GM19467 (cell line): ENCODE results near the gene PTPRN2.

Experiments used
- ATAC-seq: cut with Tn5 transposase; IDR thresholded peaks from one replicate; pipeline ENCODE4 v1.9.1; 2021; ENCODE audit warnings: mild to moderate bottlenecking, moderate library complexity; ENCODE audit not compliant: unreplicated experiment

Gene PTPRN2

DNA sequence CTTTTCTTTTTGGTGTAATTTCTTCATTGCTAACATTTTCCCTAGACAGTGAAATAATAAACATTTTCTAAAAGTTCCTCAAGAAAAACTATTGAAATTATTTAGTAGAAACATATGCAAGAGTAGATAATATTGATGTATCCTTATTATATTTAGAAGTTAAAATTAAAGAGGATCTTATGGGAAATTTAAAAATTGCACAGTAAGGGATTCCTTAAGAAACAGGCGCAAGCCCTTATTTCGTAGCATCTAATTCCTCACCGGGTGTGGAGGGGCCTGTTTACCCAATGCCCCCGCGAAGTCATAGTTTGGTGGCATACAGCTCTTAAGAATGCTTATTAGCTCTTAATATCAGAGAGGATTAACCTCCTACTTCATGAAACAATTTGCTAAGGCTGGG lies 783.7 kb downstream of the PTPRN2 start:
- no peak for ATAC-seq

DNA sequence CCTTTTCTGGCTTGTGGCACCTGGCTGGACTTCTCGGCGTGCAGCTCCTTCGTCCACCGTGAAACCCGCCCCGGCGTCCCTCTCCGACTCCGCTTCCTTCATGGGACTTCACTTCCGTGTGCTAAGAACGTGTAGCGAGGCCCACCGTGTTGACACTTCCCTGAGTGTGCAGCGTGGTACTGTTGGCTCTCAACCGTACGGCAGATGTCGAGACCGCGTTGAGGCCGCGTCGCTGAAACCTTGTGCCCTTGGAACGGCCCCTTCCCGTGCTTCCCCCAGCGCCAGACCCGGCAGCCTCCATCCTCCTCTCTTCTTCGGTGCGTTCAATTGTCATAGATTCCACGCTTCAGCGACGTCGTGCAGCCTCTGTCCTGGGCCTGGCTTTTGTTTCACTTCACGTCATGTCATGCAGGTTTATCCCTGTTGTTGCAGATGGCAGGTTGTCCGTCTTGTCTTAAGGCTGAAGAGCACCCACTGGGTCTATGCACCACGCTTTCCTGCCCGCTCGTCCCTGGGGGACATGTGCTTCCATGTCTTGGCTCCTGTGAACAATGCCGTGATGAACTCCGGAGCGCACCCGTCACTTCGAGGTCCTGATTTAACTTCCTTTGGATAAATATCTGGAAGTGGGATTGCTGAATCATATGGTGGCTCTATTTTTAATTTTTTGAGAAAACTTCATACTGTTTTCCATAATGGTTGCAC lies 785.5 kb downstream of the PTPRN2 start:
- ATAC-seq = no peak

- no peak for ATAC-seq
Measured at GRCh38 chr7:157801113-157801512, 786.5 kb downstream of the PTPRN2 start.

- no peak for ATAC-seq
Measured at GRCh38 chr7:157800281-157800680, 787.3 kb downstream of the PTPRN2 start.

- ATAC-seq = no peak
Measured at GRCh38 chr7:157799076-157799685, 788.4 kb downstream of the PTPRN2 start.

DNA sequence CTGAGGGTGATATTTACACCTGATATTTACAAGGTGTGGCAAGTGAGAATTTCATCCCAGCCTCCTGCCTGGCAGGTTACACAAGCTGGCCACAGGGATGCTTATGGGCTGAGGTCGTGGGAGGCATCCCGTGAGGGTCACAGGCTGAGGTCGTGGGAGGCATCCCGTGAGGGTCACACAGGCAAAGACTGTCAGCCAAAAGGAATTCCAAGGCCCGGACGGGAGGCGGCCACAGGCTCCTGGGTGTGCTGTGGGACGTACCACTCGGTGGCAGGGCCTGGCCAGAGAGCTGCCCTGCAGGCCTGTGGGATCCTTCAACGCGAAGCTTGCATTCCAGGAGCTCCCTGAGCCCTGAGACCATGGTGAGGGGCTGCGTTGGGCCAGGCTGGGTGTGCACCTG lies 790.3 kb downstream of the PTPRN2 start:
- no peak for ATAC-seq

- ATAC-seq = no peak
Measured at GRCh38 chr7:157796846-157797245, 790.8 kb downstream of the PTPRN2 start.

DNA sequence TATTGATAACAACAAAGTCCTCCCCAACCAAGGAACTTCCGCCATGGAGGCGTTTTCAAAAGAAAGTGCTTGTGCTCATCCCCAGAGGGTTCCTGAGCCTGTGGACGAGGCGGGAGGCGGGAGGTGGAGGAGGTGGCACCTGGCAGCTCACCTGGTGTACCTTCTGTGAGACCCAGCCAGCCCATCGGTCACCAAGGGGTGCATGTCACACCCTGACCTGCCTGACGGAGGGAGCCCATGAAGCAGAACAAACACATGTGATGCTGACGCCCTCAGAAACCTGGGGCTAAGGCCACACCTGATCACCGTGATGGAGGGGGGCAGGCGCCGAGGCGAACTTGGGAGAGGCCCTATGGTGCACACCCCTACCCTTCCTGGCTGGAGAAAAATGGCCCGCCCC lies 792.0 kb downstream of the PTPRN2 start:
- ATAC-seq = no peak

DNA sequence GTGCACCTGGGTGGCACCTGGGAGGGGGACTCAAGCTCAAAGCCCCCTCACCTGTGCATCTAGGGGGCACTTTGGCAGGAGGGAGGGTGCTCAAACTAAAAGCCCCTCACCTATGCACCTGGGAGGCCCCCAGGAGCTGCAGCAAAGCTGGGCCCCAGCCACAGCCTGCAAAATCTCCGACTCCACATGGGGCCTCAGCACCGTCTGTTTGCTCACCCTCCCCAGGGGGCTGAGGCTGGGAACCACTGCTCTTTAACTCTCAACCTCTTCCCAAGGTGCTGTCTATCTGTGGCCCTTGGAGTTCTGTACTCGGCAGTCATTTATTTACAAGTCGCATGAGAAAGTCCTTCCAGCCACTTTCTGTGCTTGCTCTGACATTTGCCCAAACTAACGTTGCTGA lies 792.4 kb downstream of the PTPRN2 start:
- ATAC-seq = no peak

GRCh38 chr7:157794746-157795065 lies 792.9 kb downstream of the PTPRN2 start:
- no peak for ATAC-seq

DNA sequence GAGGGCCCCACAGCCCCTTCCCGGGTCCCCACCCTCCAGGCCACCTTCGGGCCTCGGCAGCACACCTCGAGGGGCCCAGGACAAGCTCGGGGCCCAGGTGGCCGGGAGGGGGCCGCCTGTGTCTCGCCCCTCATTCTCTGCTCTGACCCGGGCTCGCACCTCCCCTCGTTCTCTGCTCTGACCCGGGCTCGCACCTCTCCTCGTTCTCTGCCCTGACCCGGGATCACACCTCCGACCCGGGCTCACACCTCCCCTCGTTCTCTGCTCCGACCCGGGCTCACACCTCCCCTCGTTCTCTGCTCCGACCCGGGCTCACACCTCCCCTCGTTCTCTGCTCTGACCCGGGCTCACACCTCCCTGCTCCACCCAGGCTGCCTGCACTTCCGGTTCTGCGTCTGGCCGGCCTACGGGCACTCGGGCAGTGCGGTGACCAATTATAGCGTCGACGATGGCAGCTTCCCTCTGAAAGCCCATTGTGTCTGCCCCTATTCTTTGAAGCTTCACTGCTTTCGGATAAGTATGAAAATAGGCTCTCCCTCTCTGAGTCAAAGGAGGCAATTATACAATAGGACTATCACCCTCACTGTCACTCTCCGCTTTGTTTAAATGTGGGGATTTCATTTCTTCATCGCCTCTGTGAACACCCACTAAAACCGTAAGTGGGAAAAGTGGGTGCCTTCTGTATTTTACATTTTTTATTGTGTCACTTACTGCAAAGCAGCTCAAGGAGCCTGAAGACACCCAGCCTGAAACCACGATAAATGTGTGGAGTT lies 793.5 kb downstream of the PTPRN2 start:
- ATAC-seq = no peak

- no peak for ATAC-seq
Measured at GRCh38 chr7:157793087-157793353, 794.6 kb downstream of the PTPRN2 start.

GRCh38 chr7:157792241-157793086 lies 795.2 kb downstream of the PTPRN2 start:
- no peak for ATAC-seq

DNA sequence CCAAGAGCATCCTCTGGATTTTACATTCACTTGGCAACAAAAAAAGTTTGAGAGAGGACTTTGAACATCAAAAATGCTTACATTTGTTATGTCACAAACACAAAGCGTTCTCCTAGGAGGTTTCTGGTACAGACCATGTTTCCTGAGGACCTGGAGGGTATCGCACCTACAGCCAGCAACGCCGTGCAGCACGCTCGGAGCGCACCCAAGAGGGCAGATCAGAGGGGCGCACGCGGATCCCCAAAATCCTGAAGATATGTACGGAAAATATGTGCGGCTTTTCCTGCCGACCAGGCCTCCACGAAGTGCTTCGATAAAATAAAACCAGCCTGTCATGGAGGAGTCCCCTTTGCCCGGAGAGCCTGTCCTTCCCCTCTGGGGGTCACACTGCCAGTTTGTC lies 796.0 kb downstream of the PTPRN2 start:
- ATAC-seq = no peak

- no peak for ATAC-seq
Measured at GRCh38 chr7:157791261-157791660, 796.4 kb downstream of the PTPRN2 start.

GRCh38 chr7:157789942-157790341 lies 797.7 kb downstream of the PTPRN2 start:
- no peak for ATAC-seq

DNA sequence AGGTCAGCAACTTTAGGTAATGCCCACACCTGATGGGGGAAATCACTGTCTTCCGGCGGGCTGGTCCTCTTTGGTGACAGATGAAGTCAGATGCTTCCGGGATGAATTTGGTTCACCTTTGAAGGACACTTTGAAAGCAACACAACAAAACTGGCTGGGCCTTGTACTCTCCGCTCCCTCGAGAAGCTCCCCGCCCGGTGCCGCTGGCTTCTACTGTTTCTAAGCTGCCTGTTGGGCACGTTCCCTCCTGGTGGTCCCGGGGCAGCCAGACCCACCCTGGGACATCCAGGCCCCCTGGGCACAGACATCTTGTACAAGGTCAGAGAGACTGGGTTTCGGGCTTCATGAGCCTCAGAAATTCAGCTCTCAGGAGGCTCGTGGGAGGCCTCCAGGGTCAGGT lies 798.5 kb downstream of the PTPRN2 start:
- ATAC-seq = no peak

DNA sequence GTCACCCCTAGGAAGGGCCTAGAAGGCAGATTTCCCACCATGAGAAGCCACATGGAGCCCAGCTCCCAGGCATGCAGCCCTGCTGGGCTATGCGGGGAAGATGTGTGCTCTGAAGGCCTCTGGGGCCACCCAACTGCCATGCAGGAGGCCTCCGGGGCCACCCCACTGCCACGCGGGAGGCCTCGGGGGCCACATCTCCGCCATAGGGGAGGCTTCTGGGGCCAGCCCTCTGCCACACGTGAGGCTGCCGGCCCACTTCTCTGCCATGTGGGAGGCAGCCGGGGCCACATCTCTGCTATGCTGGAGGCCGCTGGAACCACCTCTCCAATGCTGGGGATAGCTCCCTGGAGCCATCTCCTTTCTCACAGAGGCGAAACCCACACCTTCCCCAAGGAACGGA lies 799.0 kb downstream of the PTPRN2 start:
- ATAC-seq = no peak

DNA sequence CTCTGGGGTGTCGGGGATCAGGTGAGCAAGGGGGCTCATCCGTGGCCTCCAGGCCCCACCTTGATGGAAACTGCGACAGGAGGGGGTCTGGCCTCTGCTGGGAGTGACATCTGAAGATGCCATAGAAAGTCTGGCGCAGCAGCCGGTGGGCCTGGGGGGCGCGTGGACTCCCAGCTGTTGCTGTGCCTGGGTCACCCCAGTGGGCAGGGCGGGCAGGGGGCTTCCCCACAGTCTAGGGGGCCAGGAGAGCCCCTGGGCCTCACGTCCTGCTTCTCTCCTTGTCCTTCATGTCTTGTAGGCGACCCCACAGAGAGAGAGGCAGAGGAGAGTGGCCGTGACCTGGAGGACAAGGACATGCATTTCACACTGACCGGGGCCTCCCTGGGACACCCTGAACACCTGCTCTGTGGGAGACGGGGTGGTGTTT lies 800.3 kb downstream of the PTPRN2 start:
- no peak for ATAC-seq

GRCh38 chr7:157786375-157787274 lies 801.0 kb downstream of the PTPRN2 start:
- ATAC-seq = no peak
